Left lung (tissue), 10 donors: ENCODE measurements around the gene STAM. TPM values are rescaled to one million over a fixed set of nuclear protein-coding genes. Genes with fewer than 3 reads are reported as not detected.

Experiments
- ATAC-seq: fragments of 200-7000 bp; cut with Tn5 transposase; one replicate; pipeline ENCODE4 v1.9.1; 2020; ENCODE audit warnings: moderate library complexity
- DNase-seq, 4 donors: peaks; one replicate each; pipeline ENCODE4 v3.0.0-alpha.2; 2013 to 2020
- H3K27ac ChIP-seq, 2 donors: fragments of 200-600 bp; sonication (generic) in 1 of 2; one replicate each; pipeline versions ENCODE4 v1.5.0 to v1.8.0; 2020 to 2021
- H3K27me3 ChIP-seq, 2 donors: fragments of 200-600 bp; sonication (generic) in 1 of 2; one replicate each; pipeline versions ENCODE4 v1.5.0 to v1.8.0; 2020 to 2021
- H3K36me3 ChIP-seq, 2 donors: fragments of 200-600 bp; sonication (generic) in 1 of 2; one replicate each; pipeline versions ENCODE4 v1.5.0 to v1.8.0; 2020 to 2021
- H3K4me1 ChIP-seq, 2 donors: fragments of 200-600 bp; one replicate each; pipeline ENCODE4 v1.8.0; 2021
- H3K4me3 ChIP-seq, 2 donors: fragments of 200-600 bp; sonication (generic) in 1 of 2; one replicate each; pipeline versions ENCODE4 v1.5.0 to v1.8.0; 2020 to 2021; ENCODE audit warnings: mild to moderate bottlenecking in 1 of 2
- H3K9me3 ChIP-seq, 2 donors: fragments of 200-600 bp; sonication (generic) in 1 of 2; one replicate each; pipeline versions ENCODE4 v1.5.0 to v1.8.0; 2020 to 2021
- intact Hi-C, 2 donors: fragments of 100-400 bp; cut with DNase I; formaldehyde crosslinking; loops; one replicate each; pipeline versions ENCODE4 v1.11.2 to v1.14.2; 2022
- polyA plus RNA-seq, 6 donors: library from polyadenylated mRNA; unstranded; fragments of 120-200 nt; gene quantifications; one replicate each; pipeline ENCODE4 v1.2.1, GENCODE V29; 2013; ENCODE audit not compliant: insufficient read length in 6 of 6
- total RNA-seq, 2 donors: library from RNA; stranded (reverse); fragmentation: NEBNext Ultra II Directional; extraction: Animal tissue kit (Norgen Biotek cat#: 25700); gene quantifications; one replicate each; pipeline ENCODE4 v1.2.1, GENCODE V29; 2021
- TF ChIP-seq, protein P1 (sequence below), 2 donors: fragments of 200-600 bp; sonication (generic) in 1 of 2; IDR thresholded peaks; one replicate each; pipeline versions ENCODE4 v1.5.0 to v1.8.0; 2021; ENCODE audit warnings: antibody characterized with exemption in 2 of 2
- donor health status: DM: no; HTN: yes; CAD: no.
- donor health status: DM: no; HTN: no; CAD: no.

STAM gene
- total and polyA plus RNA-seq, 8 donors = 33.4 to 42.3 (median 37.8) TPM

DNA sequence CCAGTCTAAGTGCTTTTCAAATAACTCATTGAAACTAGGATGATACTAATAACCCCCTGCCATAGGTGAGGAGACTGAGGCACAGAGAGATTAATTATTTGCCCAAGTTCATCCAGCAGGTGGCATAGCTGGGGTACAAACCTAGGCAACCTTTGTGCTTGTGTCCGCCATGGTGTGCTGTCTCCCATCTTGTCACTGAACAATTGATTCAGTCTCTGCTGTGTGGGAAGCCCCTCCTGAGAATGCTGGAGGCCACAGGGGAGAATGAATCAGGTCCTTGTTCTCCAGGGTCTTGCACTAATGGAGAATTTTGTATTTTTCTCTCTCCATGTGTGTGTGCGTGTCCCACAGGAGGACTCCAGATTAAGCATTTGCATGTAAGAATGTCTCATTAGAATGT, 92.3 kb downstream of the STAM start:
- intact Hi-C loops = loop anchor here in 1 of 2 donors (10.0 kb wide), 1 partner anchor 121 kb away; the partner anchor contains the start of gene HACD1
- no peaks in the 10 kb centered on the region for H3K27me3 ChIP-seq

DNA sequence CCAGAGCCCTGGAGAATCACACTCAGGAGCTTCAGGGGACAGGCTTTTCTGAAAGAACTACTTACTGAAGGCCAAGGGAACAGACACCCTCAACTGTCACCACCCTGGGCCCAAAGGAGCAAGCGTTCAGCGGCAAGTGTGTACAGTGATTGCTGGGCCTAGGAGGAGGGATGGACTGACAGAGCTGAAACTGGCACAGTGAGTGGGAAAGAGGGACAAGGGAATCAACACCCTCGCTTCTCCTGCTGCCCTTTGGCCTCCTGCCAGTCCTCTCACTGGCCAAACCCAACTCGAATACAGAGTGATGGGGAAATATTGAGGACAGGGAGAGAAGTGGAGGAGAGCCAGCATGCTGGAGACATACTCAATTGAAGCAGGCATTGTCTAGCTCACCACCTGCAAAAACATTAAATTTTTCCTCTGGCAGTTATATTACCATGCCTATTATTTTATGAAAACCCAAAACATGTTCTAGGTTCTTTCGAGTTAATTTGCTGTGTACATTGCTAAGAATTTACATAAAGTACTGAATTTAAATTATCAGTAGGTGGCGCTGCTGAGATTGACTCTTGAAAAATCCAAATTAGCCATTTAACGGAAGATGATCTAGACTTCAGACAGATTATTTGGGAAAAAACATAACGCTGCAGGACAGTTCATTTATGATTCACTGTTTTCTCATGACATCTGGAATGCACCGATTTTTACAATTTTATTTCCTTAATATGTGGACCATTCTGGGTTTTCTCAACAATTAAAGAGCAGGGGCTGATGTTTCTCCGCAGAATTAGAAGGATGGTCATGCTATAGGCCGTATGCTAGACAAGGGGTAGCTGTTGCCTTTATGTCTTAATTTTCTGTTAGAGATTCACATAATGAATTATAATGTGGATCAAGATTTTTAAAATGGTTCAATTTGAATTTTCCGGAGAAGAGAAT, 93.3 kb downstream of the STAM start:
- Histone ChIP-seq H3K4me3 (no peak overlapping the region), H3K27me3 (no peaks in the 10 kb centered on the region), H3K36me3 (no peaks in the 10 kb centered on the region), H3K9me3 (no peaks in the 10 kb centered on the region), H3K27ac (no peak overlapping the region), H3K4me1 (peaks cover 0 to 9% of the 10 kb centered on the region in 2 donors)
- ATAC-seq = peak; percentile 57
- TF ChIP-seq, protein P1, sequence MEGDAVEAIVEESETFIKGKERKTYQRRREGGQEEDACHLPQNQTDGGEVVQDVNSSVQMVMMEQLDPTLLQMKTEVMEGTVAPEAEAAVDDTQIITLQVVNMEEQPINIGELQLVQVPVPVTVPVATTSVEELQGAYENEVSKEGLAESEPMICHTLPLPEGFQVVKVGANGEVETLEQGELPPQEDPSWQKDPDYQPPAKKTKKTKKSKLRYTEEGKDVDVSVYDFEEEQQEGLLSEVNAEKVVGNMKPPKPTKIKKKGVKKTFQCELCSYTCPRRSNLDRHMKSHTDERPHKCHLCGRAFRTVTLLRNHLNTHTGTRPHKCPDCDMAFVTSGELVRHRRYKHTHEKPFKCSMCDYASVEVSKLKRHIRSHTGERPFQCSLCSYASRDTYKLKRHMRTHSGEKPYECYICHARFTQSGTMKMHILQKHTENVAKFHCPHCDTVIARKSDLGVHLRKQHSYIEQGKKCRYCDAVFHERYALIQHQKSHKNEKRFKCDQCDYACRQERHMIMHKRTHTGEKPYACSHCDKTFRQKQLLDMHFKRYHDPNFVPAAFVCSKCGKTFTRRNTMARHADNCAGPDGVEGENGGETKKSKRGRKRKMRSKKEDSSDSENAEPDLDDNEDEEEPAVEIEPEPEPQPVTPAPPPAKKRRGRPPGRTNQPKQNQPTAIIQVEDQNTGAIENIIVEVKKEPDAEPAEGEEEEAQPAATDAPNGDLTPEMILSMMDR (IDR thresholded peaks at IDR 0.05) = peak; percentile 18 to 64
- DNase-seq = peak in 1 of 4 donors; percentile 37
- intact Hi-C loops = loop anchor here in 1 of 2 donors (10.0 kb wide), 1 partner anchor 122 kb away; the partner anchor contains the start of gene HACD1

More for the DNA sequence above, 92.3 kb downstream of the STAM start:
- H3K9me3 ChIP-seq = no peaks in the 10 kb centered on the region
- ATAC-seq (no peak), DNase-seq (no peak)
- H3K4me3 ChIP-seq = no peak overlapping the region
- peaks cover 0 to 9% of the 10 kb centered on the region in 2 donors for H3K4me1 ChIP-seq
- TF ChIP-seq, protein P1 (IDR thresholded peaks at IDR 0.05) = no peak
- no peak overlapping the region for H3K27ac ChIP-seq
- no peaks in the 10 kb centered on the region for H3K36me3 ChIP-seq

DNA sequence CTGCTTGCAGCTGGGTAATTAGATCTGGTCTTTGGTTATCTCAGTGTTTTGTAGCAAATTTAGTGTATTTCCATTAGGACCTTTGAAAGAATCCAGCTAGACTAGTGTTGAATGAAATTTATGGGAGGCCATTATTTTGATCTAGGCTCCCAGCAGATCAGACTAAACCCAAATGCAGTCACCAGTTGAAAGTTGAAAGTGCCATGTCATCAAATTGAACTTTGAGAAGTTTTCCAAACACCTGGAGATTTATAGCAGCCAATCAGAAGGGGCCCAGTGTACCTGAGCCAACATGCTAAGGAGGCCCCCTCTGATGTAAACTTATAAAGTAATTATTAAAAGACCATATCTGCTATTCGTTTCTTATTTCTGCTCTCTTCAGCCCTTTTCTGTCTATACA, 96.7 kb downstream of the STAM start:
- intact Hi-C loops = no loop called here
- no peaks in the 10 kb centered on the region for H3K27me3 ChIP-seq
- H3K27ac ChIP-seq = no peak overlapping the region
- H3K4me1 ChIP-seq = peaks cover 0 to 17% of the 10 kb centered on the region in 2 donors
- H3K4me3 ChIP-seq = no peak overlapping the region
- DNase-seq (no peak), ATAC-seq (no peak)
- H3K36me3 ChIP-seq = no peaks in the 10 kb centered on the region
- TF ChIP-seq, protein P1 (IDR thresholded peaks at IDR 0.05) = no peak
- no peaks in the 10 kb centered on the region for H3K9me3 ChIP-seq

DNA sequence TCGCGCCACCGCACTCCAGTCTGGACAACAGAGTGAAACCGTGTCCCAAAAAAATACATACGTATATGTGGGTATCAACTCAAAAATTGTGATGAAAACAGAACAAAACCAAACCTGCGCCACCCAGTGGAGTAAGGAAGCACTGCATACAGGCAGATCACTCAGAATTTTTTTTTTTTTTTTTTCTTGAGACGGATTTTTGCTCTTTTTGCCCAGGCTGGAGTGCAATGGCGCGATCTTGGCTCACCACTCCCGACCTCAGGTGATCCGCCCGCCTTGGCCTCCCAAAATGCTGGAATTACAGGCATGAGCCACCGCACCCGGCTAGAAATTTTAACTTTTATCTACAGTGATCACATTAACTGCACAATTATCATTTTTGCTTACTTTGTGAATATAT, 99.0 kb downstream of the STAM start:
- H3K27ac ChIP-seq = no peak overlapping the region
- TF ChIP-seq, protein P1 (IDR thresholded peaks at IDR 0.05) = peak; percentile 69 to 93
- intact Hi-C loops = no loop called here
- H3K27me3 ChIP-seq = no peaks in the 10 kb centered on the region
- peaks cover 0 to 17% of the 10 kb centered on the region in 2 donors for H3K4me1 ChIP-seq
- ATAC-seq (peak; percentile 80), DNase-seq (peak in 3 of 4 donors; percentile 46 to 64 (median 47))
- H3K36me3 ChIP-seq = no peaks in the 10 kb centered on the region
- H3K4me3 ChIP-seq = no peak overlapping the region
- no peaks in the 10 kb centered on the region for H3K9me3 ChIP-seq

DNA sequence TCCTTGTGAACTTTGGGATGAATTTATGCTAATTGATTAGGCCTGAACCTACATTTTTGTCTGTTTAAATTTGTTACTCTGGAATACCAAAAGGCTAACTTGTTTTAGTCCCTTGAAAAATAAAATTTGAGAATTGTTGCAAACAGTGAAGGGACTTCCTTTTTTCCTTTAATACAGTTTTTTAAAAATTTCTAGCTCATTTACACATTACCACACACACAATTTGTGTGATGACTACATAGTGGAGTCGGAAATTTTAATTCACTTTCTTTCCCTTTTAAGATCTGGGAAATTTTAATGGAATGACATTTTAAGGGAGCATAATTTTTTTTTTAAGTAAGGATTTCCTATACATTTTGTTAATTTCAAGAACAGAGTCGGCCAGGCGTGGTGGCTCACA, 99.5 kb downstream of the STAM start:
- DNase-seq (no peak), ATAC-seq (no peak)
- intact Hi-C loops = no loop called here
- TF ChIP-seq, protein P1 (IDR thresholded peaks at IDR 0.05) = no peak
- Histone ChIP-seq H3K4me3 (no peak overlapping the region), H3K4me1 (peaks cover 0 to 17% of the 10 kb centered on the region in 2 donors), H3K9me3 (no peaks in the 10 kb centered on the region), H3K36me3 (no peaks in the 10 kb centered on the region), H3K27ac (no peak overlapping the region), H3K27me3 (no peaks in the 10 kb centered on the region)
